SK-N-DZ (cell line): ENCODE measurements around the gene ARL2.
A peak's percentile ranks its signal among the peaks of the same experiment; 100 is the strongest.
"Not testable (repeated sequence)": the region's sequence is repeated elsewhere in the genome, so short reads cannot be mapped to it uniquely, and the experiment has no call there.

ENCODE experiments used
- DNase-seq: peaks from one replicate; pipeline ENCODE4 v3.0.0-alpha.2; 2015; ENCODE audit warnings: low spot score

The ARL2 gene

GRCh38 chr11:65003968-65004367 is 10.0 kb upstream of the ARL2 start:
- DNase-seq: not testable (repeated sequence)

- DNase-seq: no peak
These were observed 5.9 kb upstream of the ARL2 start for GRCh38 chr11:65008016-65008415.

GRCh38 chr11:65008873-65009272 is 5.1 kb upstream of the ARL2 start:
- no peak for DNase-seq

GRCh38 chr11:65013130-65013887 is 651 bp upstream of the ARL2 start:
- DNase-seq: peak; percentile 88

GRCh38 chr11:65014726-65015227 is 817 bp downstream of the ARL2 start:
- peak; percentile 49 for DNase-seq

- no peak for DNase-seq
These were observed 2.7 kb downstream of the ARL2 start for GRCh38 chr11:65016705-65017104.

- DNase-seq: no peak
These were observed 4.0 kb downstream of the ARL2 start for GRCh38 chr11:65017937-65018336.

GRCh38 chr11:65019824-65020223 is 5.9 kb downstream of the ARL2 start:
- no peak for DNase-seq

- no peak for DNase-seq
These were observed 7.0 kb downstream of the ARL2 start for GRCh38 chr11:65021003-65021402.

GRCh38 chr11:65021509-65021908 is 7.5 kb downstream of the ARL2 start:
- DNase-seq: no peak

- DNase-seq: not testable (repeated sequence)
These were observed 9.5 kb downstream of the ARL2 start for GRCh38 chr11:65023502-65023901.

GRCh38 chr11:65026810-65027209 is 12.8 kb downstream of the ARL2 start:
- DNase-seq: no peak

GRCh38 chr11:65027213-65028067 is 13.5 kb downstream of the ARL2 start, which contains the start of gene SNX15:
Gene SNX15, plus strand, starts transcription at chr11:65027439. Its CDS starts 99 bp downstream, at chr11:65027538.
- DNase-seq: peak; percentile 97

- DNase-seq: peak; percentile 58
These were observed 18.3 kb downstream of the ARL2 start for GRCh38 chr11:65032216-65032615.

- DNase-seq: no peak
These were observed 20.5 kb downstream of the ARL2 start for GRCh38 chr11:65034423-65034822.

GRCh38 chr11:65035579-65035978 is 21.6 kb downstream of the ARL2 start:
- no peak for DNase-seq

- no peak for DNase-seq
These were observed 23.0 kb downstream of the ARL2 start for GRCh38 chr11:65036931-65037330.

- DNase-seq: no peak
These were observed 26.5 kb downstream of the ARL2 start for GRCh38 chr11:65040520-65040846.

GRCh38 chr11:65040847-65041622 is 27.1 kb downstream of the ARL2 start, which contains the start of gene SAC3D1:
Gene SAC3D1, plus strand, starts transcription at chr11:65041210. Its CDS starts 83 bp downstream, at chr11:65041293.
- peak; percentile 98 for DNase-seq

GRCh38 chr11:65042891-65043290 is 28.9 kb downstream of the ARL2 start:
- DNase-seq: no peak

- no peak for DNase-seq
These were observed 30.0 kb downstream of the ARL2 start for GRCh38 chr11:65043881-65044501.
